ENCODE results near the gene CDH7. TPM values are rescaled to one million over a fixed set of nuclear protein-coding genes. Genes with fewer than 3 reads are reported as not detected.

The CDH7 gene
- total RNA-seq, 3 donors from 2014 or later, result 0.16 TPM; not detected in 2

DNA sequence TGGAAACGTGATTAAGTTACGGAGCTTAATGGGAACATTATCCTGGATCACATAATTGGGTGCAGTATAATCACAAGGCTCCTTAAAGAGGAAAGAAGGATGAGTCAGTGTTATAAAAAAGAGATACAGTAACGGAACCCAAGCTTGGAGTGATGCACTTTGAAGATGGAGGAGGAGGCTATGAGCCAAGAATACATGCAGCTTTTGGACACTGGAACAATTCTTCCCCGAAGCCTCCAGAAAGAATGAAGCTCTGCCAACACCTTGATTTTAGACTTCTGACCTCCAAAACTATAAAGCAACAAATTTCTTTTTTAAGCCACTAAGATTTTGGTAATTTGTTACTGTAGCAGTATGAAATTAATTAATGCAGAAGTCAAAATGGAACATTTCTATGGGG, 85.1 kb downstream of the CDH7 start:
- DNase-seq (ENCODE audit: low spot score in 2 of 2), result no peak
- Histone ChIP-seq H3K27me3 (no peaks in the 10 kb centered on the region), H3K27ac (no peak overlapping the region), H3K4me3 (no peak overlapping the region), H3K9me3 (no peaks in the 10 kb centered on the region), H3K4me1 (no peaks in the 10 kb centered on the region), H3K36me3 (no peaks in the 10 kb centered on the region)
- intact Hi-C loops (cut with DNase I; ENCODE audit: low total_unique reads), result no loop called here
- TF ChIP-seq CTCF (IDR thresholded peaks at IDR 0.05), result no peak
- no peak for TF ChIP-seq POLR2AphosphoS5 (IDR thresholded peaks at IDR 0.05)
- TF ChIP-seq POLR2A (IDR thresholded peaks at IDR 0.05), result no peak

- intact Hi-C loops (cut with DNase I; ENCODE audit: low total_unique reads), result no loop called here
- Histone ChIP-seq H3K36me3 (no peaks in the 10 kb centered on the region), H3K4me1 (no peaks in the 10 kb centered on the region)
Measured at GRCh38 chr18:65846107-65846506, 95.3 kb downstream of the CDH7 start.

GRCh38 chr18:65852273-65852672, 101.5 kb downstream of the CDH7 start:
- Histone ChIP-seq H3K27ac (no peak overlapping the region), H3K4me3 (no peak overlapping the region), H3K4me1 (no peaks in the 10 kb centered on the region), H3K27me3 (no peaks in the 10 kb centered on the region), H3K36me3 (no peaks in the 10 kb centered on the region), H3K9me3 (no peaks in the 10 kb centered on the region)
- no peak for TF ChIP-seq POLR2A (IDR thresholded peaks at IDR 0.05)
- TF ChIP-seq CTCF (IDR thresholded peaks at IDR 0.05), result no peak
- TF ChIP-seq POLR2AphosphoS5 (IDR thresholded peaks at IDR 0.05), result no peak
- intact Hi-C loops (cut with DNase I; ENCODE audit: low total_unique reads), result no loop called here
- DNase-seq (ENCODE audit: low spot score in 2 of 2), result no peak

More at GRCh38 chr18:65846107-65846506, 95.3 kb downstream of the CDH7 start:
- H3K9me3 ChIP-seq, result no peaks in the 10 kb centered on the region
- H3K27ac ChIP-seq, result no peak overlapping the region
- no peak overlapping the region for H3K4me3 ChIP-seq
- H3K27me3 ChIP-seq, result no peaks in the 10 kb centered on the region
- DNase-seq (ENCODE audit: low spot score in 2 of 2), result no peak
- TF ChIP-seq POLR2AphosphoS5 (IDR thresholded peaks at IDR 0.05) (no peak), CTCF (IDR thresholded peaks at IDR 0.05) (no peak), POLR2A (IDR thresholded peaks at IDR 0.05) (no peak)

DNA sequence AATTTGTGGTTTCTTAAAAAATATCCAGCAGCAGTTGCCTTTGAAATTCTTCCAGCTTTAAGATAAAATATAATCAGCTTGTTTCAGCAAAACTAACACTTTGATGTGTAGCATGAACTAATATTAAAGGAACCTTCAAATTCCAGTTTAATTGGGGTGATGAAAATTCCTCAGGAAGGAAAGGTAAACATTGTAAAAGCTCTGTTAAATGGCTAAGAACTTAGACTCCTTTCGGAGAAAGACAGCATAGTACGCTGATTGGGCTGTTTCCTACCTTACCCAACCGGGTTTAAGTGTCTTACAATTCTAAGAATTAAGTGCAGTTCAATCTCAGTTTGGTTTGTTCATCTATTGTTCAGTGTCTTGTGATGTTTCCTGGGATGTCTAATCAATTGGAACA, 108.3 kb downstream of the CDH7 start:
- intact Hi-C loops (cut with DNase I; ENCODE audit: low total_unique reads), result no loop called here
- TF ChIP-seq POLR2AphosphoS5 (IDR thresholded peaks at IDR 0.05) (no peak), POLR2A (IDR thresholded peaks at IDR 0.05) (no peak), CTCF (IDR thresholded peaks at IDR 0.05) (no peak)
- Histone ChIP-seq H3K4me3 (no peak overlapping the region), H3K9me3 (no peaks in the 10 kb centered on the region), H3K27ac (no peak overlapping the region), H3K36me3 (no peaks in the 10 kb centered on the region), H3K4me1 (no peaks in the 10 kb centered on the region), H3K27me3 (no peaks in the 10 kb centered on the region)
- no peak for DNase-seq (ENCODE audit: low spot score in 2 of 2)

- Histone ChIP-seq H3K4me3 (no peak overlapping the region), H3K27ac (no peak overlapping the region), H3K36me3 (no peaks in the 10 kb centered on the region), H3K9me3 (no peaks in the 10 kb centered on the region), H3K27me3 (no peaks in the 10 kb centered on the region), H3K4me1 (no peaks in the 10 kb centered on the region)
- TF ChIP-seq POLR2A (IDR thresholded peaks at IDR 0.05) (no peak), POLR2AphosphoS5 (IDR thresholded peaks at IDR 0.05) (no peak), CTCF (IDR thresholded peaks at IDR 0.05) (no peak)
- intact Hi-C loops (cut with DNase I; ENCODE audit: low total_unique reads), result no loop called here
- DNase-seq (ENCODE audit: low spot score in 2 of 2), result no peak
Measured at GRCh38 chr18:65869527-65869926, 118.7 kb downstream of the CDH7 start.
